K562 (cell line): ENCODE results near the gene SIGLEC9. TPM values are rescaled to one million over a fixed set of nuclear protein-coding genes. Genes with fewer than 3 reads are reported as not detected.

Experiments
- BCL6 ChIP-seq: fragments of 250-450 bp; sonication (Bioruptor Pico); IDR thresholded peaks from 2 replicates; pipeline ENCODE4 v1.4.0; 2020
- CTCFL ChIP-seq: IDR thresholded peaks from 2 replicates; pipeline ENCODE4 v1.6.1; 2011; ENCODE audit warnings: borderline replicate concordance, low read depth, mild to moderate bottlenecking, moderate library complexity, low read length; ENCODE audit not compliant: insufficient read depth, poor library complexity, severe bottlenecking
- E2F8 ChIP-seq: fragments of 450-650 bp; IDR thresholded peaks from 2 replicates; pipeline ENCODE4 v1.7.1; 2018; ENCODE audit warnings: mild to moderate bottlenecking, low read depth; ENCODE audit not compliant: partially characterized antibody
- ERF ChIP-seq: fragments of 450-650 bp; formaldehyde crosslinking; IDR thresholded peaks from 2 replicates; pipeline ENCODE4 v1.4.0; 2020; ENCODE audit warnings: mild to moderate bottlenecking, mixed read lengths
- HNRNPH1 ChIP-seq: fragments of 200-400 bp; formaldehyde crosslinking; optimal IDR thresholded peaks from 2 replicates; pipeline ENCODE3; 2017; ENCODE audit warnings: low read depth, mild to moderate bottlenecking, low read length, moderate library complexity
- NR2C2 ChIP-seq, 2 experiments: fragments of 200-800 bp in 1 of 2; sonication (Bioruptor generic) in 1 of 2; sonication (generic) in 1 of 2; formaldehyde crosslinking in 1 of 2; IDR thresholded peaks; 2 replicates each; pipeline versions ENCODE4 v1.6.1 to v1.8.0; 2016 to 2022; ENCODE audit warnings: mild to moderate bottlenecking in 1 of 2, missing compliant biosample characterization in 1 of 2, missing genetic modification characterization in 1 of 2, missing genetic modification reagents in 1 of 2
- RBFOX2 ChIP-seq: fragments of 200-400 bp; formaldehyde crosslinking; IDR thresholded peaks from 2 replicates; pipeline ENCODE4 v1.6.1; 2017; ENCODE audit warnings: low read depth, mild to moderate bottlenecking, low read length, moderate library complexity
- SNIP1 ChIP-seq: fragments of 450-650 bp; IDR thresholded peaks from 2 replicates; pipeline ENCODE4 v1.7.1; 2017; ENCODE audit warnings: low read depth, mild to moderate bottlenecking
- STAG1 ChIP-seq: sonication (generic); formaldehyde crosslinking; IDR thresholded peaks from 2 replicates; pipeline ENCODE4 v1.5.0; 2020; ENCODE audit warnings: missing genetic modification reagents, borderline replicate concordance
- ZNF277 ChIP-seq: fragments of 250-450 bp; sonication (Bioruptor Pico); IDR thresholded peaks from 2 replicates; pipeline ENCODE4 v1.8.0; 2022; ENCODE audit warnings: inconsistent platforms, mild to moderate bottlenecking, moderate library complexity, borderline replicate concordance
- polyA plus RNA-seq, 8 experiments: library from polyadenylated mRNA; depleted of rRNA in 4 of 8; stranded (reverse) in 5 of 8; unstranded in 3 of 8; fragments of >200 nt; fragmentation: Nextera tagmentation in 2 of 8; fragmentation: Illumina TruSeq in 1 of 8; extraction: Ambion mirVana in 2 of 8; extraction: Trizol in 1 of 8; gene quantifications; 2 replicates each; pipeline versions ENCODE4 v1.2.1 to v1.2.3, GENCODE V29; 2011 to 2014; ENCODE audit warnings: inconsistent platforms in 1 of 8, missing spikeins in 1 of 8
- total RNA-seq, 7 experiments: library from RNA; depleted of rRNA in 6 of 7; stranded (reverse); fragments of >200 nt in 6 of 7; fragmentation: Illumina TruSeq in 2 of 7; extraction: Trizol in 2 of 7; gene quantifications; 2 replicates each; pipeline versions ENCODE4 v1.2.1 to v1.2.3, GENCODE V29; 2011 to 2021; ENCODE audit warnings: low replicate concordance in 1 of 7

The SIGLEC9 gene
- total and polyA plus RNA-seq, 9 of the 15 experiments (the other 6 are each of a cell fraction or from before 2014, with no cell fraction given): 0.09 to 0.34 (median 0.22) TPM; not detected in 4

GRCh38 chr19:51131780-51132680 lies 7.3 kb downstream of the SIGLEC9 start (continued):
- TF ChIP-seq E2F8: peak; percentile 33
- no peak for TF ChIP-seq SNIP1
- TF ChIP-seq RBFOX2: no peak
- TF ChIP-seq ZNF277: no peak
- no peak for TF ChIP-seq CTCFL
- no peak for TF ChIP-seq BCL6 (CRISPR knock-in tag)
- no peak for TF ChIP-seq ERF
- TF ChIP-seq NR2C2 (CRISPR knock-in tag; IDR thresholded peaks at IDR 0.05): no peak
- peak; percentile 90 for TF ChIP-seq NR2C2 (tag; IDR thresholded peaks at IDR 0.05)
- no peak for TF ChIP-seq STAG1
- no peak for TF ChIP-seq HNRNPH1
